Panc1 (cell line): ENCODE results near the gene POLR2M. TPM values are rescaled to one million over a fixed set of nuclear protein-coding genes. Genes with fewer than 3 reads are reported as not detected.

ENCODE experiments used
- ATAC-seq: fragments of 200-7000 bp; cut with Tn5 transposase; 2 replicates; pipeline ENCODE4 v1.9.1; 2020; ENCODE audit warnings: mild to moderate bottlenecking, moderate library complexity
- BruUV-seq: library from RNA; stranded (reverse); fragments of 400-500 nt; replicated peaks from 2 replicates; lab custom pipeline; 2021; lab: Mats Ljungman, UMichigan
- CTCF ChIA-PET: fragments of 300-600 bp; sonication (Branson Sonifier 250); formaldehyde crosslinking; loops from one replicate; lab custom pipeline; 2022; ENCODE audit warnings: antibody characterized with exemption; lab: Charles Lee
- POLR2A ChIA-PET: fragments of 300-600 bp; sonication (Branson Sonifier 250); formaldehyde crosslinking; loops from one replicate; lab custom pipeline; 2022; ENCODE audit warnings: antibody characterized with exemption; lab: Charles Lee
- DNase-seq: peaks from one replicate; pipeline ENCODE4 v3.0.0-alpha.2; 2010; ENCODE audit warnings: low read depth, low spot score
- H3K27ac ChIP-seq: 2 replicates; pipeline ENCODE4 v1.5.1; 2011; ENCODE audit warnings: mild to moderate bottlenecking, low read length, inconsistent platforms
- H3K27me3 ChIP-seq: fragments of 200-500 bp; sonication (Bioruptor generic); 2 replicates; pipeline ENCODE4 v1.6.0; 2014; ENCODE audit warnings: low read length, inconsistent platforms; ENCODE audit not compliant: control insufficient read depth, insufficient read depth
- H3K36me3 ChIP-seq: fragments of 200-500 bp; sonication (Bioruptor generic); 2 replicates; pipeline ENCODE4 v1.5.1; 2014; ENCODE audit warnings: inconsistent platforms, mild to moderate bottlenecking, low read length, moderate library complexity; ENCODE audit not compliant: control insufficient read depth, insufficient read depth
- H3K4me1 ChIP-seq: 2 replicates; pipeline ENCODE4 v1.5.1; 2011; ENCODE audit warnings: inconsistent platforms, mild to moderate bottlenecking, low read length, moderate library complexity; ENCODE audit not compliant: control insufficient read depth, insufficient read depth
- H3K4me3 ChIP-seq, 2 experiments: 2 replicates each; pipeline ENCODE4 v1.5.1; 2011 to 2012; ENCODE audit warnings: low read depth in 2 of 2, low read length in 2 of 2, mild to moderate bottlenecking in 2 of 2, inconsistent platforms in 1 of 2, moderate library complexity in 1 of 2
- H3K9me3 ChIP-seq: fragments of 200-500 bp; sonication (Bioruptor generic); 2 replicates; pipeline ENCODE4 v1.5.1; 2014; ENCODE audit warnings: low read depth, mild to moderate bottlenecking, inconsistent platforms, low read length, moderate library complexity; ENCODE audit not compliant: control insufficient read depth, insufficient read depth
- CTCF ChIP-seq: fragments of 450-650 bp; IDR thresholded peaks from 2 replicates; pipeline ENCODE4 v1.5.1; 2017; ENCODE audit warnings: mild to moderate bottlenecking
- POLR2AphosphoS5 ChIP-seq: IDR thresholded peaks from 2 replicates; pipeline ENCODE4 v1.6.1; 2012; ENCODE audit warnings: mild to moderate bottlenecking, low read depth, low read length, moderate library complexity
- SIN3A ChIP-seq: IDR thresholded peaks from 2 replicates; pipeline ENCODE4 v1.6.1; 2012; ENCODE audit warnings: low read depth, mild to moderate bottlenecking, low read length, moderate library complexity, borderline replicate concordance; ENCODE audit not compliant: insufficient read depth
- TCF7L2 ChIP-seq: IDR thresholded peaks from 2 replicates; pipeline ENCODE4 v1.6.1; 2011; ENCODE audit warnings: mild to moderate bottlenecking, low read depth, low read length, inconsistent platforms
- in situ Hi-C: cut with HindIII; loops from 2 replicates; pipeline ENCODE4 v1.10.0; 2016; ENCODE audit warnings: low sequenced_read_pairs, low pct_unique_long_range_greater_than_20kb
- intact Hi-C: fragments of 100-400 bp; cut with micrococcal nuclease; formaldehyde crosslinking; loops from one replicate; pipeline ENCODE4 v1.10.0; 2022; ENCODE audit not compliant: unreplicated experiment
- total RNA-seq: library from RNA; stranded (reverse); gene quantifications from one replicate; pipeline ENCODE4 v1.2.1, GENCODE V29; 2021; ENCODE audit not compliant: unreplicated experiment
- TF ChIP-seq, protein P1 (sequence below), 2 experiments: IDR thresholded peaks; 2 replicates each; pipeline ENCODE4 v1.6.1; 2011 to 2012; ENCODE audit warnings: low read depth in 2 of 2, control low read depth in 1 of 2, low read length in 1 of 2, mild to moderate bottlenecking in 1 of 2, moderate library complexity in 1 of 2; ENCODE audit not compliant: insufficient read depth in 1 of 2

The POLR2M gene
- total RNA-seq, 1 experiment from 2014 or later = 76.6 TPM

DNA sequence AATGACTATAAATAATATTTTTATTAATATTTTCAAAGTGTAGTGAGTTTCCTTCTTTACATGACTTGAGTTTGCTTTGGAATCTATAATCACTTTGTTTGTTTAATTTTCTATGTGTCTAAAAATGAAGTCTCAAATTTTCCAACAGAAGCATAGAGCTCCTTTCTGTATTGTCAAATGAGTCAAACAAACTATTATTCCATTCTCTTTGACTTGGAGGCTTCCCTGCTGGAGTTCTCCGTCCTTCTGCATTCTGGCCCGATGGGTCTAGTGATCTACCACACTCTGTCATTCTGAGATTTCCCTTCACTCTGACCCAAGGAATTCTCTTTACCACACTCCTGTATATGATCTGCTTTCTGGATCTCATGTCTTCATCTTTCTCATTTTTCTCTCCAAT is 30.1 kb downstream of the POLR2M start:
- ChIA-PET CTCF (no interaction called here), POLR2A (no interaction called here)
- Histone ChIP-seq H3K36me3 (no peaks in the 10 kb centered on the region), H3K4me1 (no peaks in the 10 kb centered on the region), H3K9me3 (no peaks in the 10 kb centered on the region), H3K27ac (no peak overlapping the region), H3K27me3 (no peaks in the 10 kb centered on the region), H3K4me3 (no peak overlapping the region)
- intact Hi-C loops (loop anchor here (10.0 kb wide), 1 partner anchor 448 kb away; no protein-coding TSS in a partner anchor), in situ Hi-C loops (no loop called here)
- no TSS peak for BruUV-seq
- DNase-seq (no peak), ATAC-seq (no peak)
- TF ChIP-seq POLR2AphosphoS5 (no peak), SIN3A (no peak), CTCF (no peak), TCF7L2 (no peak)
- TF ChIP-seq, protein P1, sequence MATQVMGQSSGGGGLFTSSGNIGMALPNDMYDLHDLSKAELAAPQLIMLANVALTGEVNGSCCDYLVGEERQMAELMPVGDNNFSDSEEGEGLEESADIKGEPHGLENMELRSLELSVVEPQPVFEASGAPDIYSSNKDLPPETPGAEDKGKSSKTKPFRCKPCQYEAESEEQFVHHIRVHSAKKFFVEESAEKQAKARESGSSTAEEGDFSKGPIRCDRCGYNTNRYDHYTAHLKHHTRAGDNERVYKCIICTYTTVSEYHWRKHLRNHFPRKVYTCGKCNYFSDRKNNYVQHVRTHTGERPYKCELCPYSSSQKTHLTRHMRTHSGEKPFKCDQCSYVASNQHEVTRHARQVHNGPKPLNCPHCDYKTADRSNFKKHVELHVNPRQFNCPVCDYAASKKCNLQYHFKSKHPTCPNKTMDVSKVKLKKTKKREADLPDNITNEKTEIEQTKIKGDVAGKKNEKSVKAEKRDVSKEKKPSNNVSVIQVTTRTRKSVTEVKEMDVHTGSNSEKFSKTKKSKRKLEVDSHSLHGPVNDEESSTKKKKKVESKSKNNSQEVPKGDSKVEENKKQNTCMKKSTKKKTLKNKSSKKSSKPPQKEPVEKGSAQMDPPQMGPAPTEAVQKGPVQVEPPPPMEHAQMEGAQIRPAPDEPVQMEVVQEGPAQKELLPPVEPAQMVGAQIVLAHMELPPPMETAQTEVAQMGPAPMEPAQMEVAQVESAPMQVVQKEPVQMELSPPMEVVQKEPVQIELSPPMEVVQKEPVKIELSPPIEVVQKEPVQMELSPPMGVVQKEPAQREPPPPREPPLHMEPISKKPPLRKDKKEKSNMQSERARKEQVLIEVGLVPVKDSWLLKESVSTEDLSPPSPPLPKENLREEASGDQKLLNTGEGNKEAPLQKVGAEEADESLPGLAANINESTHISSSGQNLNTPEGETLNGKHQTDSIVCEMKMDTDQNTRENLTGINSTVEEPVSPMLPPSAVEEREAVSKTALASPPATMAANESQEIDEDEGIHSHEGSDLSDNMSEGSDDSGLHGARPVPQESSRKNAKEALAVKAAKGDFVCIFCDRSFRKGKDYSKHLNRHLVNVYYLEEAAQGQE (IDR thresholded peaks at IDR 0.05; ENCODE audit: insufficient read depth in 1 of 2, low read depth in 2 of 2, low read length in 1 of 2) = no peak

DNA sequence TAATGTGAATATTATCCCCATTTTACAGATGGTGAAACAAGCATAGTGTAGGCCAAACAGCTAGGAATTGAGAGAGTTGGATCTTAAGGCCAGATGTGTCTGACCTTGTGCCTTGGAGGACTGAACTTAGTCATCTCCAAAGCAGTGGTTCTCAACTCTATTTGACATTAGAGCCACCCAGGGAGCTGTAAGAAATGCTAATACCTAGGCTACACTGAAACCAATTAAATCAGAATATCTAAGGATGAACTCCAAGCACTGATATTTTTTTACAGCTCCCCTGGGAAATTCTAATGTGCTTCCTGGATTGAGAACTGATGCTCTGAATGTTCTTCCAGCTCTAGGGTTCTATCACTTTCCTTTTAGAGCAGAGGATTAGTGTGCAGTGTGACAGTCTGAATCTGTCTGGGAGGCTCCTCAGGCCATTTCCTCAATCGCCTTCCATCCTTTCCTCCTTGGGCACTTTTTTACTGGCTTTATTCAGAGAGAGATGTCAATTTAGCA is 32.3 kb downstream of the POLR2M start:
- TF ChIP-seq TCF7L2 = no peak
- TF ChIP-seq, protein P1 (IDR thresholded peaks at IDR 0.05; ENCODE audit: insufficient read depth in 1 of 2, low read depth in 2 of 2, low read length in 1 of 2) = no peak
- TF ChIP-seq POLR2AphosphoS5 = no peak
- no peak for TF ChIP-seq SIN3A
- TF ChIP-seq CTCF = no peak
- intact Hi-C loops = loop anchor here (10.0 kb wide), 1 partner anchor 446 kb away; no protein-coding TSS in a partner anchor
- no peak for DNase-seq
- Histone ChIP-seq H3K4me3 (no peak overlapping the region), H3K27me3 (no peaks in the 10 kb centered on the region), H3K4me1 (no peaks in the 10 kb centered on the region), H3K9me3 (no peaks in the 10 kb centered on the region), H3K27ac (no peak overlapping the region), H3K36me3 (no peaks in the 10 kb centered on the region)
- no TSS peak for BruUV-seq
- ChIA-PET CTCF (no interaction called here), POLR2A (no interaction called here)
- no peak for ATAC-seq
- in situ Hi-C loops = no loop called here
